Activated CD4-positive, alpha-beta T cell treated with anti-CD3 and anti-CD28 coated beads, Interleukin-2, amount 10 ng/mL, durations not matched to agents 7 days and 5 days (primary cell): ENCODE measurements around the gene TBCE. TPM values are rescaled to one million over a fixed set of nuclear protein-coding genes. Genes with fewer than 3 reads are reported as not detected.
"Not testable (repeated sequence)": the region's sequence is repeated elsewhere in the genome, so short reads cannot be mapped to it uniquely, and the experiment has no call there.

Experiments used
- CTCF ChIA-PET: fragments of 350-600 bp; sonication (Branson Sonifier 250); formaldehyde crosslinking; loops from one replicate; lab custom pipeline; 2021; ENCODE audit warnings: antibody characterized with exemption; lab: Charles Lee
- POLR2A ChIA-PET: fragments of 350-600 bp; sonication (Branson Sonifier 250); formaldehyde crosslinking; loops from one replicate; lab custom pipeline; 2021; ENCODE audit warnings: antibody characterized with exemption; lab: Charles Lee
- DNase-seq: peaks from one replicate; pipeline ENCODE4 v3.0.0-alpha.2; 2020
- H3K27ac Mint-ChIP-seq: one replicate; pipeline ENCODE4 v1.8.0; 2021; ENCODE audit warnings: mild to moderate bottlenecking, moderate library complexity, mixed read lengths
- H3K27me3 Mint-ChIP-seq: one replicate; pipeline ENCODE4 v1.8.0; 2021; ENCODE audit warnings: mixed read lengths
- H3K36me3 Mint-ChIP-seq: one replicate; pipeline ENCODE4 v1.8.0; 2021; ENCODE audit warnings: low read depth, mixed read lengths
- H3K4me1 Mint-ChIP-seq: one replicate; pipeline ENCODE4 v1.8.0; 2021; ENCODE audit warnings: mixed read lengths
- H3K4me3 Mint-ChIP-seq: one replicate; pipeline ENCODE4 v1.8.0; 2021; ENCODE audit warnings: mild to moderate bottlenecking, moderate library complexity, mixed read lengths
- H3K9me3 Mint-ChIP-seq: one replicate; pipeline ENCODE4 v1.8.0; 2021; ENCODE audit warnings: mixed read lengths
- total RNA-seq, 2 experiments: library from RNA; stranded (reverse); gene quantifications; one replicate each; pipeline ENCODE4 v1.2.3, GENCODE V29; 2021

Gene TBCE
- total RNA-seq, 2 experiments from 2014 or later, result 25.1 to 26.8 TPM

DNA sequence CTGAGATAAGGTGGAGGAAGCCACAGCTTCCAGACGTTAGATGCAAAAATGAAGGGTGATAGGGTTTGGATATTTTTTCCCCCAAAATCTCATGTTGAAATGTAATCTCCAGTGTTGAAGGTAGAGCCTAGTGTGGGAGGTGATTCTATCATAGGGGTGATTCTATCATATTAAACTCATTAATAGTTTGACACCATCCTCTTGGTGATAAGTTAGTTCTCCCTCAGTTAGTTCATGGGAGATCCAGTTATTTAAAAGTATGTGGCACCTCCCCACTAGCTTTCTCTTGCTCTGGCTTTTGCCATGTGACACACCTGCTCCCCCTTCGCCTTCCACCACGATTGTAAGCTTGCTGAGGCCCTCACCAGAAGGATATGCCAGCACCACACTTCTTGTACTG is 8.3 kb upstream of the TBCE start:
- Mint-ChIP-seq H3K27ac (no peak overlapping the region), H3K36me3 (no peaks in the 10 kb centered on the region), H3K9me3 (no peaks in the 10 kb centered on the region), H3K27me3 (no peaks in the 10 kb centered on the region), H3K4me1 (no peaks in the 10 kb centered on the region), H3K4me3 (no peak overlapping the region)
- ChIA-PET CTCF (interaction anchor here (0.6 kb wide), 1 partner anchor 495 kb away, joined by 3 read pairs; no protein-coding TSS in a partner anchor), POLR2A (no interaction called here)
- no peak for DNase-seq

GRCh38 chr1:235364189-235364588 is 3.0 kb upstream of the TBCE start:
- H3K4me3 Mint-ChIP-seq, H3K9me3 Mint-ChIP-seq, H3K27me3 Mint-ChIP-seq, DNase-seq, H3K36me3 Mint-ChIP-seq, CTCF ChIA-PET, H3K27ac Mint-ChIP-seq, POLR2A ChIA-PET: not testable (repeated sequence)
- H3K4me1 Mint-ChIP-seq, result peaks cover 26% of the 10 kb centered on the region

- Mint-ChIP-seq H3K36me3 (no peaks in the 10 kb centered on the region), H3K9me3 (no peaks in the 10 kb centered on the region), H3K27me3 (no peaks in the 10 kb centered on the region), H3K4me1 (peaks cover 29% of the 10 kb centered on the region), H3K27ac (peak overlapping the region; percentile 95), H3K4me3 (peak overlapping the region; percentile 99)
- ChIA-PET CTCF (interaction anchor here (1.1 kb wide), 2 partner anchors 18 to 138 kb away, joined by 3 read pairs; partner anchors contain the start of gene B3GALNT2), POLR2A (no interaction called here)
- no peak for DNase-seq
Measured at GRCh38 chr1:235366286-235366685, 941 bp upstream of the TBCE start.

DNA sequence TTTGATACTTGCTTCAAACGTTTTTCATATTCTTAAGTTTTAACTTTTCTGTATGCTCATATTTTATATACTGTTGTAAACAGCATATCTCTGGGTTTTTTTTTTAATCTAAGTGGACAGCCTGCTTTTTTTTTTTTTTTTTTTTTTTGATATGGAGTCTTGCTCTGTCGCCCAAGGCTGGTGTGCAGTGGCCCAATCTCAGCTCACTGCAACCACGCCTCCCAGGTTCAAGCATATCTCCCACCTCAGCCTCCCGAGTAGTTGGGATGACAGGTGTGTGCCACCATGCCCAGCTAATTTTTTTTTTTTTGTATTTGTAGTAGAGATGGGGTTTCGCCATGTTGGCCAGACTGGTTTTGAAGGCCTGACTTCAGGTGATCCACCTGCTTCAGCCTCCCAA is 1.2 kb downstream of the TBCE start:
- CTCF ChIA-PET, result interaction anchor here (1.5 kb wide), 1 partner anchor 31 kb away, joined by 5 read pairs; no protein-coding TSS in a partner anchor
- peaks cover 29% of the 10 kb centered on the region for H3K4me1 Mint-ChIP-seq
- POLR2A ChIA-PET, result no interaction called here

DNA sequence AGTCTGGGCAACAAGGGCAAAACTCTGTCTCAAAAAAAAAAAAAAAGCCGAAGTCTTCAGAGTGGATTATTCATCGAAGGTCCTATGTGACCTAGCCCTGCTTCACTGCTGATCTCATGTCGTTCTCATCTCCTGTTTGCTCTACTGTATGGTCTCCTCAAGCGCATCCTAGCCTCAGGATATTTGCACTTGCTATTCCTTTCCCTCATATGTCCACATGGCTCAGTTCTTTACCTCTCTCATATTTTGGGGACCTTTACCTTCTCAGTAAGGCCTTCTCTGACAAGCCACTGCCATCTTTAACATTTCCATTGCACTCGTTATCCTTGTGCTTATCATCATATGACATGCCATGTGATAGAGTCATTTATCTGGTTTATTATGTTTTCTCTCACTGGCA is 2.6 kb downstream of the TBCE start:
- Mint-ChIP-seq H3K4me3 (no peak overlapping the region), H3K27me3 (no peaks in the 10 kb centered on the region), H3K9me3 (no peaks in the 10 kb centered on the region), H3K27ac (no peak overlapping the region), H3K4me1 (peaks cover 29% of the 10 kb centered on the region), H3K36me3 (peaks cover 2% of the 10 kb centered on the region)
- CTCF ChIA-PET, result interaction anchor here (0.6 to 0.7 kb wide), 2 partner anchors 19 to 97 kb away, joined by 4 read pairs; no protein-coding TSS in a partner anchor
- POLR2A ChIA-PET, result no interaction called here
- no peak for DNase-seq

More for the DNA sequence above, 1.2 kb downstream of the TBCE start:
- DNase-seq, result no peak
- H3K4me3 Mint-ChIP-seq, result peak overlapping the region; percentile 99
- no peak overlapping the region for H3K27ac Mint-ChIP-seq
- H3K27me3 Mint-ChIP-seq, result no peaks in the 10 kb centered on the region
- H3K36me3 Mint-ChIP-seq, result no peaks in the 10 kb centered on the region
- H3K9me3 Mint-ChIP-seq, result no peaks in the 10 kb centered on the region

GRCh38 chr1:235375919-235376605 is 8.8 kb downstream of the TBCE start:
- Mint-ChIP-seq H3K27ac (no peak overlapping the region), H3K4me1 (peaks cover 9% of the 10 kb centered on the region), H3K36me3 (peaks cover 15% of the 10 kb centered on the region), H3K27me3 (no peaks in the 10 kb centered on the region), H3K4me3 (no peak overlapping the region), H3K9me3 (no peaks in the 10 kb centered on the region)
- DNase-seq, result no peak
- ChIA-PET POLR2A (no interaction called here), CTCF (interaction anchor here (0.6 kb wide), 1 partner anchor 125 kb away, joined by 3 read pairs; no protein-coding TSS in a partner anchor)

- H3K4me1 Mint-ChIP-seq, H3K9me3 Mint-ChIP-seq, H3K27me3 Mint-ChIP-seq, H3K27ac Mint-ChIP-seq, DNase-seq, H3K4me3 Mint-ChIP-seq: not testable (repeated sequence)
- ChIA-PET CTCF (interaction anchor here (0.9 kb wide), 1 partner anchor 10 kb away, joined by 3 read pairs; no protein-coding TSS in a partner anchor), POLR2A (interaction anchor here (0.6 kb wide), 2 partner anchors 20 to 121 kb away, joined by 4 to 5 read pairs; no protein-coding TSS in a partner anchor)
- H3K36me3 Mint-ChIP-seq, result peaks cover 24% of the 10 kb centered on the region
Measured at GRCh38 chr1:235378134-235378735, 11.0 kb downstream of the TBCE start.

DNA sequence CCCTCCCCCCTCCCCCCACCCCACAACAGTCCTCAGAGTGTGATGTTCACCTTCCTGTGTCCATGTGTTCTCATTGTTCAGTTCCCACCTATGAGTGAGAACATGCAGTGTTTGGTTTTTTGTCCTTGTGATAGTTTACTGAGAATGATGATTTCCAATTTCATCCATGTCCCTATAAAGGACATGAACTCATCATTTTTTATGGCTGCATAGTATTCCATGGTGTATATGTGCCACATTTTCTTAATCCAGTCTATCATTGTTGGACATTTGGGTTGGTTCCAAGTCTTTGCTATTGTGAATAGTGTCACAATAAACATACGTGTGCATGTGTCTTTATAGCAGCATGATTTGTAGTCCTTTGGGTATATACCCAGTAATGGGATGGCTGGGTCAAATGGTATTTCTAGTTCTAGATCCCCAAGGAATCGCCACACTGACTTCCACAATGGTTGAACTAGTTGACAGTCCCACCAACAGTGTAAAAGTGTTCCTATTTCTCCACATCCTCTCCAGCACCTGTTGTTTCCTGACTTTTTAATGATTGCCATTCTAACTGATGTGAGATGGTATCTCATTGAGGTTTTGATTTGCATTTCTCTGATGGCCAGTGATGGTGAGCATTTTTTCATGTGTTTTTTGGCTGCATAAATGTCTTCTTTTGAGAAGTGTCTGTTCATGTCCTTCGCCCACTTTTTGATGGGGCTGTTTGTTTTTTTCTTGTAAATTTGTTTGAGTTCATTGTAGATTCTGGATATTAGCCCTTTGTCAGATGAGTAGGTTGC is 14.9 kb downstream of the TBCE start:
- H3K27ac Mint-ChIP-seq, POLR2A ChIA-PET, H3K4me3 Mint-ChIP-seq, H3K4me1 Mint-ChIP-seq, DNase-seq, H3K27me3 Mint-ChIP-seq, H3K9me3 Mint-ChIP-seq, CTCF ChIA-PET: not testable (repeated sequence)
- H3K36me3 Mint-ChIP-seq, result peaks cover 27% of the 10 kb centered on the region

DNA sequence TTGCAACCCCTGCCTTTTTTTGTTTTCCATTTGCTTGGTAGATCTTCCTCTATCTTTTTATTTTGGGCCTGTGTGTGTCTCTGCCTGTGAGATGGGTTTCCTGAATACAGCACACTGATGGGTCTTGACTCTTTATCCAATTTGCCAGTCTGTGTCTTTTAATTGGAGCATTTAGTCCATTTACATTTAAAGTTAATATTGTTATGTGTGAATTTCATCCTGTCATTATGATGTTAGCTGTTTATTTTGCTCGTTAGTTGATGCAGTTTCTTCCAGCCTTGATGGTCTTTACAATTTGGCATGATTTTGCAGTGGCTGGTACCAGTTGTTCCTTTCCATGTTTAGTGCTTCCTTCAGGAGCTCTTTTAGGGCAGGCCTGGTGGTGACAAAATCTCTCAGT is 18.4 kb downstream of the TBCE start:
- POLR2A ChIA-PET, H3K27ac Mint-ChIP-seq, DNase-seq, H3K4me3 Mint-ChIP-seq, H3K4me1 Mint-ChIP-seq, H3K9me3 Mint-ChIP-seq, H3K27me3 Mint-ChIP-seq: not testable (repeated sequence)
- CTCF ChIA-PET, result interaction anchor here (0.6 kb wide), 1 partner anchor 23 kb away, joined by 3 read pairs; no protein-coding TSS in a partner anchor
- peaks cover 32% of the 10 kb centered on the region for H3K36me3 Mint-ChIP-seq

DNA sequence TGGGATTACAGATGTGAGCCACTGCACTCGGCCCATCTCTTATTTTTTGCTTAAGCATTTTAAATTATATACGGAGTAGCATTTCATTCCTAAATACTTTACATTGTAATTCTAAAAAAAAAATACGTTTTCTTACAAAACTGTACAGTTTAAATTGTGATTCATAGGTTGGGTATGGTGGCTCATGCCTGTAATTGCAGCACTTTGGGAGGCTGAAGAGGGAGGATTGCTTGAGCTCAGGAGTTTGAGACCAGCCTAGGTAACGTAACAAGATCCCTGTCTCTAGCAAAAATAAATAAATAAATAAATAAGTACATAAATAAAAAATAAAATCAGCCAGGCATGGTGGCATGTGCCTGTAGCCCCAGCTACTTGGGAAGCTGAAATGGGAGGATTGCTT is 24.6 kb downstream of the TBCE start:
- Mint-ChIP-seq H3K27ac (no peak overlapping the region), H3K27me3 (no peaks in the 10 kb centered on the region), H3K9me3 (peaks cover 4% of the 10 kb centered on the region), H3K4me1 (no peaks in the 10 kb centered on the region), H3K36me3 (peaks cover 10% of the 10 kb centered on the region), H3K4me3 (no peak overlapping the region)
- DNase-seq, result no peak
- ChIA-PET CTCF (interaction anchor here (0.6 kb wide), 2 partner anchors 71 to 1144 kb away, joined by 3 to 4 read pairs; no protein-coding TSS in a partner anchor), POLR2A (no interaction called here)

GRCh38 chr1:235397733-235398132 is 30.5 kb downstream of the TBCE start:
- H3K36me3 Mint-ChIP-seq, result peaks cover 3% of the 10 kb centered on the region
- no peak for DNase-seq
- H3K4me1 Mint-ChIP-seq, result no peaks in the 10 kb centered on the region
- H3K27me3 Mint-ChIP-seq, result no peaks in the 10 kb centered on the region
- no peaks in the 10 kb centered on the region for H3K9me3 Mint-ChIP-seq
- no peak overlapping the region for H3K4me3 Mint-ChIP-seq
- POLR2A ChIA-PET, result no interaction called here
- no peak overlapping the region for H3K27ac Mint-ChIP-seq
- CTCF ChIA-PET, result interaction anchor here (0.6 kb wide), 1 partner anchor 228 kb away, joined by 4 read pairs; no protein-coding TSS in a partner anchor

DNA sequence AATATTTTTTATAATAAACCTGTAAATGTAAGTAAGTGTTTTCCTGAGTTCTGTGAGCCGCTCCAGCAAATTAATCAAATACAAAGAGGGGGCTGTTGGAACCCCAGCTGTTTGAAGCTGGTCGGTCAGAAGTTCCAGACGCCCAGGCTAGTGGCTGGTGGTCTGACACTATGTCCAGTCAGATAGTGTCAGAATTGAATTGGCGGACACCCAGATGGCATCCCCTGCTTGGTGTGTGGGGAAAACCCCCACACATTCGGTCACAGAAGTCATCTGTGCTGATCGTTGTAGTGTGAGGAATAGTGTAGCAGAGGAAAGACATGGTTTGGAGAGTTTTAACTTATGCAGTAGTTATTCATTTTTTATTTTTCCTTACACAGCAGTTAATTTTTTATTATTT is 32.4 kb downstream of the TBCE start:
- no peaks in the 10 kb centered on the region for H3K9me3 Mint-ChIP-seq
- POLR2A ChIA-PET, result no interaction called here
- H3K27ac Mint-ChIP-seq, result no peak overlapping the region
- CTCF ChIA-PET, result interaction anchor here (0.6 kb wide), 1 partner anchor 169 kb away, joined by 3 read pairs; no protein-coding TSS in a partner anchor
- no peak for DNase-seq
- H3K4me1 Mint-ChIP-seq, result no peaks in the 10 kb centered on the region
- no peaks in the 10 kb centered on the region for H3K27me3 Mint-ChIP-seq
- no peak overlapping the region for H3K4me3 Mint-ChIP-seq
- H3K36me3 Mint-ChIP-seq, result peaks cover 5% of the 10 kb centered on the region
